ENCODE data around the gene GAP43.

DNA sequence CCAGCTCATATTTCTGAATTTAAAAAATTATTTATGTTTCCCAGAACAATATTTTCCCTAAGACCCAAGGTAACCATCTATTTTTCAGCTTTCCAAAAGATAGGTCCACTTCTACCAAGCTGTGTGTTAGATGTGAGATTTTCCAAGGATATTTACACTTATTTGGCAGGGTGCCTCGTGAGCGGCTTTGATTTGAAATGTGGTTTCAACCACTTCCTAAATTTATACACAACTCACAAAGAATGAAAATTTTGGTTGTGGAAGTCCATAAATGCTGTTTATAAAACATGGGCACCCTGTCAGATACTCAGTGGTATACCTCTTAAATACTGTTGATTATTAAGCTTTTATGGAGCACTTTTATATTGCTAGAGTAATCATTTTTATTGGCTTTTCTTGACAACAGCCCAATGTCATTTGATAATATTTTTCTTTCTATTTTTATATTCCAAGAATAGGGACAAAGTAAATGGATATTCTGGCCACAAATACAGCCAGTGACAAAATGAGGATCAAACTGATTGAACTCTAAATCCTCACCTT, 57.6 kb downstream of the GAP43 start:
- TF ChIP-seq, protein P1, sequence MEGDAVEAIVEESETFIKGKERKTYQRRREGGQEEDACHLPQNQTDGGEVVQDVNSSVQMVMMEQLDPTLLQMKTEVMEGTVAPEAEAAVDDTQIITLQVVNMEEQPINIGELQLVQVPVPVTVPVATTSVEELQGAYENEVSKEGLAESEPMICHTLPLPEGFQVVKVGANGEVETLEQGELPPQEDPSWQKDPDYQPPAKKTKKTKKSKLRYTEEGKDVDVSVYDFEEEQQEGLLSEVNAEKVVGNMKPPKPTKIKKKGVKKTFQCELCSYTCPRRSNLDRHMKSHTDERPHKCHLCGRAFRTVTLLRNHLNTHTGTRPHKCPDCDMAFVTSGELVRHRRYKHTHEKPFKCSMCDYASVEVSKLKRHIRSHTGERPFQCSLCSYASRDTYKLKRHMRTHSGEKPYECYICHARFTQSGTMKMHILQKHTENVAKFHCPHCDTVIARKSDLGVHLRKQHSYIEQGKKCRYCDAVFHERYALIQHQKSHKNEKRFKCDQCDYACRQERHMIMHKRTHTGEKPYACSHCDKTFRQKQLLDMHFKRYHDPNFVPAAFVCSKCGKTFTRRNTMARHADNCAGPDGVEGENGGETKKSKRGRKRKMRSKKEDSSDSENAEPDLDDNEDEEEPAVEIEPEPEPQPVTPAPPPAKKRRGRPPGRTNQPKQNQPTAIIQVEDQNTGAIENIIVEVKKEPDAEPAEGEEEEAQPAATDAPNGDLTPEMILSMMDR (IDR thresholded peaks at IDR 0.05): no peak
- TF ChIP-seq POLR2A (IDR thresholded peaks at IDR 0.05): no peak

Data from adrenal gland (tissue), 5 donors.